Stimulated activated CD8-positive, alpha-beta memory T cell treated with anti-CD3 and anti-CD28 coated beads, Interleukin-7, amount 100 ng/mL, for 24 hours (primary cell): Measurements from ENCODE around the gene EEF2K.

Experiments used
- DNase-seq: peaks from one replicate; pipeline ENCODE4 v3.0.0-alpha.2; 2020; ENCODE audit warnings: low read depth

The EEF2K gene

DNA sequence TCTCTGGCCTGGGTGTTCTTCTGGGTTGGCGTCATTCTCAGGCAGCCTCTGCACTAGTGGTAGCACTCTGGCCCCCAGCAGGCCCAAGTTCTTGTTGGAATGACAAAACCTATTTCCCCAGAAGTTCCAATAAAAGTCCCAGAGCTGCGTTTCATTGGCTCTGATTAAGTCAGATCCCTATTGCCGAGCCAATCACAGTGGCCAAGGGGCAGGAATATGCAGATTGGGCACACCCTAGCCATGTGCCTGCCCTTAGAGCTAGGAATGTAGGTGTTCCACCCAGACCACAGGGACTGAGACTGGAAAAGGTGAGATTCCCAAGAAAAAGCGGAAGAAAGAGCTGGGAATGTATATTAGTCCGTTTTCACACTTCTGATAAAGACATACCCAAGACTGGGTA, 46.2 kb downstream of the EEF2K start:
- DNase-seq: no peak

DNA sequence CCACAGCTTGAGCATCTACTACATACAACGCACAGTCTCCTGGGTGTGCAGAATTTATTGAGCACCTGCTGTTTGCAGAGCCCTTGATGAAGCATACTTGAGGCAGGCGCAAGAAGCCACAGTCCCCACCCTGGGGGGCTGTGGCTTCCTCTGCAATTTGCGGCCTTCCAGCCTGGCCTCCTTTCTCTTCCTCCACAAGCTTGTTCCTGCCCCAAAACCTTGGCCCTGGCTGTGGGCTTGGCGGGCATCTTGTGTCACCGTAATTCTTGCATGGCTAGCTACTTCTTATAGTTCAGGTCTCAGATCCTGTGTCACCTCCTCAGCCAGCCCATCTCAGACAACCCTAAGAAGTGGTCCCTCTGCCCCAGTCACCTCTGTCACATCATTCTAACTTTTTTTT, 47.2 kb downstream of the EEF2K start:
- no peak for DNase-seq

DNA sequence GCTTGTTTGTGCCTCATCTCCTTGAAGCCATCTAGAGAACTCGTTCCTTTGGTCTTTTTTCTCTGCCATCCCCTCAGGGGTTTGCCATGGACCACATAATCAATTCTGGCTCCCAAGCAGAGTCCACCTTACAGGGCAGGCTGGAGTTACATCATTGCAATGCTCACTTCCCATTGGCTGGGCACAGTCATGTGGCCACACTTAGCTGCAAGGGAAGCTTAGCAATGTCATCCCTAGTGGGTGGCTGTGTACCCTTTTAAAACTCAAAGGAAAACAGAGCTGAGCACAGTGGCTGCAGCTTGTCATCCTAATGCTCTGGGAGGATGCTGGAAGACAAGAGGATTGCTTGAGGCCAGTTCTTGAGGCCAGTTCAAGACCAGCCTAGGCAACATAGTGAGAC, 49.3 kb downstream of the EEF2K start:
- no peak for DNase-seq

DNA sequence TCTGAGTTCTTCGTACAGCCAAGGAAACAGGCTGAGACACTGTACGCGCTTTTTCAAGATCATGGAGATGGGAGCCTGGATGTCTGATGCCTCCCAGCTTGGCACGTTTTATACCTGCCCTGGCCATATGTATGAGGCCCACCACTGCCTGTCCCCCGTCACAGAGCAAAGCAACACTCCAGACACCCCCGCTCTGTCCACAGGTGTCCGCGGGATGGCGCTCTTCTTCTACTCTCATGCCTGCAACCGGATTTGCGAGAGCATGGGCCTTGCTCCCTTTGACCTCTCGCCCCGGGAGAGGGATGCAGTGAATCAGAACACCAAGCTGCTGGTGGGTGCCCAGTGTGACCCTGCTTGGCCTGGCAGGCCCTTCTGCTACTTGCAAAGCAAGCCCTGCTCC, 51.4 kb downstream of the EEF2K start:
- no peak for DNase-seq

DNA sequence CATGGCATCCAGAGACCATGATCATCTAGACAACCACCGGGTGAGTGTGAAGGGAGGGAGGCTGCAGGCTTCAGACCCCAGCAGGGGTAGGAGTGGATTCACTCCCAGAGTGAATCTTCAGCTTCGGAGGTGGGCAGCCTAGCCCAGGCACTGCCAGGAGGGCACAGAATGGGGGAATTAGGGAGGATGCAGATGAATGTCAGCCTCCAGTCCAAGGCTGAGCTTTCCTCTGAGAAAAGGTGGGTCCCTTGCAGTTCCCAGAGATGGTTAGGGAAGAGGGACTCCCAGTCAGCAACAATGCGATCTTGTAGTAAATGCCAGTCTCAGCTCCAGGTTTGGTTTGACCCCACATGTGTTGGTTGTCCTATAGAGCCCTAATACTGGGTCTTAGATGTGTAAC, 54.4 kb downstream of the EEF2K start:
- no peak for DNase-seq

DNA sequence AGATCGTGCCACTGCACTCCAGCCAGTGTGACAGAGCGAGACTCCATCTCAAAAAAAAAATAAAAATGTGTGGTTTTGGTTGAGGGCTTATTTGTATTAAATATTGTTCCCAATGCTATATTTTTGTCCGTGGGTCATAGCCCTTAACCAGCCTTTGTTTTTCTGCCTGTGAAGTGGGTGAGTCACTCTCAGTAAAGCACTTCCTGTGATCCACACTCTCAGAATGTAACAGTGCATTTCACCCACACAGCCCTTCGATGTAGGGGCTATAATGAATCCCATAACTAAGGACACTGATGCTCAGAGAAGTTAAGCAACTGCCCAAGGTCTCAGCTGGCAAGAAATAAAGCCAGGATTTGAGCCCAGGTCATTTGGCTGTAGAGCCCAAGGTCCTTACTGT, 56.4 kb downstream of the EEF2K start:
- no peak for DNase-seq

DNA sequence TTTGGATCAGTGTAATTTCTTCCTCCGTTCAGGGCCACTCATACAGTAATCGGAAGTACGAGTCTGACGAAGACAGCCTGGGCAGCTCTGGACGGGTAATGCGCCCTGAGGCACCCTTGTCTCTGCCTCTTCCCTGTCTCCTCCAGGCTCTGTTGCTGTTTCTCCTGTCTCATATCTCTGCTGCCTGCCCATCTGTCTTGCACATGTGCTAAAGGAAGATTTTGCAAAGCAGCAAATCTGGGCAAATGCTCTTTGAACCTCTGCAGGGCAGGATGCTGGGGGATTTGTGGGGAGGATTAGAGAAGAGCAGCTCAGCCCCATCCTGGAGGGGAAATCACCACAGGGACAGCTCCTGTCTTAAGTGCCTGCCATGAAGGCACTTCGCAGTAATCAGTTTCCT, 58.7 kb downstream of the EEF2K start:
- DNase-seq: no peak

DNA sequence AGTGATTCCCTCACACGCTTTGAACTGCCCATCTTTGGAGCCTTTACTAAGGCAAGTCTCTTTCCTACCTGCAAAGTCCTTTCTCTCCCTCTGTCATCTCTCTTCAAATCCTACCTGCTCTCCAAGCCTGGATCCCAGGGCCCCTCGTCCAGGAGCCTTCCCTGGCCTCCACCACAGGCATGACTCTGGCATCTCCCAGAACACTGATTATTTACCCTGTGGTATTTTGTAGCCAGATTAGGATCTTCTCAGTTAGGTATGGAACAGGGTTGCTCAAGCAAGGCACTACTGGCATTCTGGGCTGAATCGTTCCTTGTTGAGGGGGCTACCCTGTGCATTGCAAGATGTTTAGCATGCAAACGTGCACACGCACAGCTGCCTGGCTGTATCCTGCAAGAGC, 59.3 kb downstream of the EEF2K start:
- DNase-seq: no peak

DNA sequence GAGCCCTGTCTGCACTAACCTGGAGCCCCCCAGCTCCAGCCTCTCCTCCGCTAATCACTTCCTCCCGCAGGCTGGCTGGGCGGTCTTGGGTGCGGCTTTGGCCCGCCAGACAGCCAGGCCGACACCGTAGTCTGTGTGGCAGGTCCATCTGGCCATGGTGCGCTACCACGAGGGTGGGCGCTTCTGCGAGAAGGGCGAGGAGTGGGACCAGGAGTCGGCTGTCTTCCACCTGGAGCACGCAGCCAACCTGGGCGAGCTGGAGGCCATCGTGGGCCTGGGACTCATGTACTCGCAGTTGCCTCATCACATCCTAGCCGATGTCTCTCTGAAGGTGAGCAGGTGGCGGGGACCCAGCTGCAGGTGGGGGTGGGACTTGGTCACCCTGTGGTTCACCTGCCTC, 60.5 kb downstream of the EEF2K start:
- DNase-seq: no peak

DNA sequence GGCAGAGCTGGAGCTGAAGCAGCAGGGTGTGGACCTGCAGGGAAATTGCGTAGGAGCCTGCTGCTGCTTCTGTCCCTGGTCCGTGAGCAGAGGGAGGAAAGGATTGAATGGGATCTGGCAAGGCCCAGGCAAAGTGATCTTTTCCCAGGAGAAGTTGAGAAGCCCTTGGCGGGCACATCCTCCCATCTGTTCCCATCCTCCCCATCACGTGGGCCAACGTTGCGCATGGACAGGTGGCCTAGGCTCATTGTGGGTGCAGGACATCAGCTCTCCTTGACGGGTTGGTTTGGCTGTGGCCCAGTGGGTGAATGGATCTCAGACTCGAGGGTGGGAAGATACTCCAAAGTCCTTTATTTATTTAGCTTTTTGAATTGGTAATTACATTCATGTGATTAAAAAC, 61.7 kb downstream of the EEF2K start:
- no peak for DNase-seq

DNA sequence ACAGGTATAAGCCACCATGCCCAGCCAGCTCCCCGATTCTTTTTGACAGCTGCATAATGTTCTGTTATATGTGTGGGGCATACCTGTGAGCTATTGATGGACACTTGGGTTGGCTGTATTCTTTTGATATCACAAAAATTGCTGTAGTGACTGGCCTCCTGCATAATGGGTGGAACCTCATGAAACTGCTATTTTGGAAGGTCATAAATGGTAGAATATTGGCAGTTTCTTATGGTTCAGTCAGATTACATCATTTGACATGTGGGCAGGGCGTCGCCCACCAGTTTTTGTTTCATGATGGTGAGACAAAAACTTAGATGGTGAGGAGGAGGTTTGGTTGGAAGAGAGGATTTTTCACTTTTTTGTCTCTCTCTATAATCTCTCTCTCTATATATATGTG, 64.4 kb downstream of the EEF2K start:
- DNase-seq: no peak

DNA sequence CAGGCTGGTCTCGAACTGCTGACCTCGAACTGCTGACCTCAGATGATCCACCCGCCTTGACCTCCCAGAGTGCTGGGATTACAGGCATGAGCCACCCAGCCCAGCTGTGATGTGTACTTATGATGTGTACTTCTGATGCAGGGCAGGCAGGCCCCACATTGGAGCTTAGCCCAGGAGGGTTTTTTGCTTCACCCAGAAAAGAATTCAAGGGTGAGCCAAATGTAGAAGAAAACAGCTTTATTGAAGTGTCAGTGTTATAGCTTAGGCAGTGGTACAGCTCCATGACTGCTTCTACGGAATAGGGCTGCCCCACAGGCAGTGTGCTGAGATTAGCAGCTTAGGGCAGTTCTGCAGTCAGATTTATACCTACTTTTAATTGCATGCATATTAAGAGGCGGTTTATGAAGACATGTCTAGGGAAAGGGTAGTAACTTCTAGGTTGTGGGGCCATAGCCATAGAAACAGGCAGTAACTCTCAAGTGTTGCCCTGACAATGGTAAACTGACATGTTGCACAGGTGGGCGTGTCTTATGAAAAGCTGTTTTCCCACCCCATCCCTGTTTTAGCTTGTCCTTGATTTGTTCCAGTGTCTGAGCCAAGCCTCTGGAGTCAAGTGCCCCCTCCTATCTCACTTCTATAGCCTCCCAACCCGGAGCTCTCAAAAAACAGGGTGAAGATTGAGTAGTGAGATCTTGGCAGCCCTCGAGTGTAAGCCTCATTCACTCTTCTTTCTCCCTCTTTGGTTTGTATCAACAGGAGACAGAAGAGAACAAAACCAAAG, 67.0 kb downstream of the EEF2K start:
- no peak for DNase-seq

DNA sequence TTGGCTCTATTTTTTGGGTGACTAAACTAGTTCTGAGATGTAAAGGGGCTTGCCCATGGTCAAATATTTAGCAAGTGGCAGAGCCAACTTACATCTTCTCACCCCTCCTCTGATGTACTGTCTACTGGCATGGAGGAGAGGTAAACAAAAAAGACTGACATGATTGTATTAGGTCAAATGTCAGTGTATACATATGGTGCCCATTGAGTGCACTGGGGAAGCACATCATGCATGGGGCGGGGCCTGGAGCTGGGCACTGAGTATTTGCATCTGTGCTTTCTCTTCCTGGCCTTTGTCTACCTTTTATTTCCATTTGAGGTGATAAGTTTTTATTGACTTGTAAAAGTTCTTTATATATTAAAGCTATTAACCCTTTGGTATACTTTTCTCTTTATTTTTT, 68.8 kb downstream of the EEF2K start:
- no peak for DNase-seq

DNA sequence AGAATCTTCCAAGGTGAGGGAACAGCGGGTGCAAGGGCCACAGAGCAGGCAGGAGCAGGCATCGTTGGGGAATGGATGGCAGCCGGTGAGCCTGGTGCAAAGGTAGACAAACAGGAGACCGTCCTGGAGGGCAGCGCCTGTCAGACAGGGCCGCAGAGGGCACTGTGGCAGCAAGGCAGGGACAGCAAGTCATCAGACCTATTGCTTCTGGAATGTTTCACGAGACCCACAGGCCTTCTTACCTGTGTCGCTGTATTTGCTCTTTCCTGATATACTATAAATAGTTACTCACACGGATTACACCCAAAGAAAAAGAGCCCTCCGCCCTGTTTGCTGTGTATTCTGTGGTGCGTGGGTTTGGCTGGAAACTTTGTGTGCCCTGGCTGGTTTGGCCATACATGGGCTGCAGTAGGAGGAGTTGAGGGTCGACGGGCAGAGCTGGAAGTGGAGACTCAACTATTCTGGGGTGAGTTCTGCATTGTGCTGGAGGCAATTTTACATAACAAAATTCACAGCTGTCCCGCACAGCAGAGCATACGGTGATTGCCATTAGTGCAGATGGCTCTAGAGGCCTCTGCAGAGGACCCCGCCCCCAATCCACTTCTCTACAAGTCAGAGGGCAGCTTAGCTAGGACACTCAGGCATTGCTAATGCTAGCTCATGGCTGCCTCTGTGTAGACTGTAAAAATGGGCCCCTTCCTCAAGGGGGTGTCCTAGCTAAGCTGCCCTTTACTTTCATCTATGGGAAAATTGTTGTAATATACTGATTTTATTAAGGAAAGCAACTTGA, 72.6 kb downstream of the EEF2K start:
- no peak for DNase-seq

DNA sequence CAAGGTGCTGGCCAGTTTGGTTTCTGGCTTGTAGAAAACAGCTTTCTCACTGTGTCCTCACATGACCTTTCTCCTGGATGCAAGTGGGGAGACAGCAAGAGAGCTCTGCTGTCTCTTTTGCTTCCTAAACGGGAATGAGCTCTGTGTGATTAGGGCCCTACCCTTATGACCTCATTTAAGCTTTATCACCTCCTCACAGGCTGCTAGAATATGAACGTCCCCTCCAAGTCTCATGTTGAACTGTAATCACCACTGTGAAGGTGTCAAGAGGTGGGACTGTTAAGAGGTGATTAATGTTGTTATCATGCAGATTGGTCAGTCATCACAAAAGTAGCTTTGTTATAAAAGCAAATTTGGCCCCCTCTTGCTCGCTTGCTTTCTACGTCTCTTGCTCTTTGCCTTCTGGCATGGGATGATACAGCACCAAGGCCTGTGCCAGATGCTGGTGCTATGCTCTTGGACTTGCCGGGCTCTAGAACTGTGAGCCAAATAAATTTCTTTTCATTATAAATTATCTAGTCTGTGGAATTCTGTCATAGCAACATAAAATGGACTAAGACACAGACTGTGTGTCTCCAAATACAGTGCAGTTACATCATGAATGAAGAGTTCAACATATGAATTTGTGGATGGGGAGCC, 76.3 kb downstream of the EEF2K start:
- no peak for DNase-seq

DNA sequence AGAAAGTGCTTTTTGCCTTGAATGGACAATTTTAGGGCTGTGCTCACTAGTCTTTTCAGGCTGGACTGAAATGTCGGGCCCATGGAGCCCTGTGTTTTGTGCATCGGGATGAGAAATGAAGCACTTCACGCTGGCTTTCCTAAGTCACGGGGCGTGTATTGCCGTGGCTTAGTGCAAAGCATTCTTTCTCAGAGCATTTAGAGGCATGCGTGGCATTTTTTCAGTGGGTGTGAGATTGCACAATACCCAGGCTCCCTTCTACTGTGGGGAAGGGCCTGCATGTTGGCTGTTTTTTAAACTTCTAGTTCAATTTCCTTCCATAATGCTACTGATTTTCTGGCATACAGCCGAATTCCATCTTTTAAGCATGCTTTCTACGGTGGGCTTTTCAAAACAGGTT, 78.6 kb downstream of the EEF2K start:
- no peak for DNase-seq

DNA sequence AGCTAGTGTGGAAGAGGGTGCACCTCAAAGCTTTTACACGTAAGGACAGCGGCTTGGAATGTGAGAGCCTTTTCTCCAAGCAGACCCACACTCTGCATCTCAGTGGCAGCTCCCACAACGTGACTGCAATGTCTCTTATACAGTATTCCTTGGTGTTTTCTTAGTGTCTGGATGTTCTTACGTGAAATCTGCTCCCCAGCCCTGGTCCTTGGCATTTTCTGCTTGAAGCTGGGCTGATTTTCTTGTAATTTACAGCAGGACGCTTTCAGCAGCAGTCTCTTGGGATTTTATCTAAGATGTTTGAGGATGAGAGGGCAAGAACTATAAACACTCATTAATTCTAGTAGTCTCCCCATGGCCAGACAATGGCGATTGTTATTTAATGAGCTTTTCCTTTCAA, 79.0 kb downstream of the EEF2K start:
- no peak for DNase-seq

DNA sequence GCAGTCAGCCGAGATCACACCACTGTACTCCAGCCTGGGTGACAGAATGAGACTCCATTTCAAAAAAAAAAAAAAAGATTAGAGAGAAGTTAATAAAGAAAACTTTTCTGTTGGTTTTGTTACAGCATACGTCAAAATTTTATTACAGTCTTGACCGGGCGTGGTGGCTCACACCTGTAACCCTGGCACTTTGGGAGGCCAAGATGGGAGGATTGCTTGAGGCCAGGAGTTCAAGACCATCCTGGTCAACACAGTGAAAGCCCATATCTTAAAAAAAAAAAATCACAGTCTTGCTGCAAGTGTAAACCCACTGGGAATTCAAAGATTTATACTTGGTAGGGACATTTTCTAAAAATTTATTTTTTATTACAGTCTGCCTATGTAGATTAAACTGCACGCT, 84.9 kb downstream of the EEF2K start:
- DNase-seq: no peak

DNA sequence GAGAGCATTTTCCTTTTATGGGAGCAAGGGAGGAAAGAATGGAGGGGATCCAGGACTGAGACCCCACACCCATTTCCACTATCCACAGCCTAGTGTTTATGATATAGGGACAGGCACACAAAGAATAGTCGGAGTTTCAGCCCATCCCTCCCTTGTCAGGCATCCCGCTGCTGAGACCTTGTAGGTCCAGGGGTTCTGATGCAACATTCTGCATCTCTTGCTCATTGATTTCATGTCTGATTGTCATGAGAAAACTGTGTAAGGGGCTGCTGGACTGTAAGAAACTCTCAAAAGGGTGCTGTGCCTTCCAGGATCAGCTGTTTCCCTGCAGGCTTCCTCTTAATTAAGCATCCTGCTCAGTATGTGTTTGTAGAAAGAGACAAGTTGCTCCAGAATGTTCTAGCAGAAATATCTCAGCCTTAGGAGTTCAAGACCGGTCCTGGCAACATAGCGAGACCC, 85.8 kb downstream of the EEF2K start:
- no peak for DNase-seq

DNA sequence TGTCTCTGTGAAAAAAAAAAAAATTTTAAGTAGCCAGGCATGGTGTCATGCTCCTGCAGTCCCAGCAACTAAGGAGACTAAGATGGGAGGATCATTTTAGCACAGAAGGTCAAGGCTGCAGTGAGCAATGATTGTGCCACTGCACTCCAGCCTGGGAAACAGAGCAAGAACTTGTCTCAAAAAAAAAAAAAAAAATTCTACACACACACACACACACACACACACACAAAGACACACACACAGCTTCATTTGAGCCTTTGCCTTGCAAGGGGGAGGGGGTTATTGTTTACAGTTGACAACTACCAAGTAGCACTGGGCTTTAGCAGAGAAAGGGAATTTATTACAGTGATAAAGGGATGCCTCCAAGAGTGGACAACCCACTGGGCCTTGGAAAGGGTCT, 86.2 kb downstream of the EEF2K start:
- no peak for DNase-seq

DNA sequence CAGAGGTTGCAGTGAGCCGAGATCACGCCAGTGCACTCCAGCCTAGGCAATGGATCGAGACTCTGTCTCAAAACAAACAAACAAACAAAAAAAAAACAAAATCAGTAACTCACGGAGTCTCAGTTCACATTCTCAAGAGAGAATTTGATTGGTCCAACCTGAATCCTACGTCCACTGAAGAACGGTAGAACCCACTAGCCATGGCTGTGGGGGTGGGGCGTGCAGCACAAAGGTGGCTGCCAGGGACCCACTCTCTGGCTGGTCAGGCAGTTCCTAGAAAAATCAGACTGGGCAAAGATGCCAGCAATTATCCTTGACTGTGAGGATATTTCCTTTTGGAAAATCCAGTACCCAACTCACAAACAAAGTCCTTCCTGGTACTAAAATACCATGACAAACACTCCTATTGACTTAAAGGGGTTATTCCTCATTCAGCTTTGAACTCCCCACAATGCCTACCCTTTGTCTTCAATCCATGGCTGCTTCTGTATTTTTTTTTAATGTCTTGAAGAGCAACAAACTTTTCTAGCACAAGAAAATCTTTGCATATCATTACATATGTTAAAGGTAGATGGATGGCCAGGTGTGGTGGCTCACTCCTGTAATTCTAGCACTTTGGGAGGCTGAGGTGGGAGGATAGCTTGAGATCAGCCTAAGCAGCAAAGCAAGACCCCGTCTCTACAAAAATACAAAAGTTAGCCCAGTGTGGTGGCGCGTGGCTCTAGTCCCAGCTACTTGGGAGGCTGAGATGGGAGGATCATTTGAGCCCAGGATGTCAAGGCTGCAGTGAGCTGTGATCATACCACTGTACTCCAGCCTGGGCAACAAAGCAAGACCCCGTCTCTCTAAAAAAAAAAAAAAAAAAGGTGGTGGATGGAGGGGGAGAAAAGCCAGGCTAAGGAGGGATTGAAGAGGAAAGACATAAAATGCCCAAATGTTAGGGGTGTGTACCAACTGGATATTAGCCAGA, 87.3 kb downstream of the EEF2K start:
- DNase-seq: no peak
